NCI-H2227 (cell line): ENCODE measurements around the gene MIS18A.
"Not testable (repeated sequence)": the region's sequence is repeated elsewhere in the genome, so short reads cannot be mapped to it uniquely, and the experiment has no call there.

Experiments used
- DNase-seq: peaks from one replicate; lab custom pipeline; 2025; ENCODE audit not compliant: unreplicated experiment; lab: John Stamatoyannopoulos, UW

Gene MIS18A

GRCh38 chr21:32278518-32279376 lies at the start of gene MIS18A:
Gene MIS18A, minus strand, starts transcription at chr21:32279049. Its CDS starts 35 bp downstream, at chr21:32279014.
- peak; percentile 99 for DNase-seq

GRCh38 chr21:32328595-32328994 lies 49.7 kb upstream of the MIS18A start:
- no peak for DNase-seq

- no peak for DNase-seq
Observed at GRCh38 chr21:32325706-32326105, 46.9 kb upstream of the MIS18A start.

GRCh38 chr21:32322676-32323075 lies 43.8 kb upstream of the MIS18A start:
- no peak for DNase-seq

- DNase-seq: no peak
Observed at GRCh38 chr21:32322103-32322502, 43.3 kb upstream of the MIS18A start.

GRCh38 chr21:32321480-32321879 lies 42.6 kb upstream of the MIS18A start:
- no peak for DNase-seq

- DNase-seq: no peak
Observed at GRCh38 chr21:32320726-32321125, 41.9 kb upstream of the MIS18A start.

GRCh38 chr21:32320059-32320458 lies 41.2 kb upstream of the MIS18A start:
- DNase-seq: no peak

GRCh38 chr21:32319012-32319411 lies 40.2 kb upstream of the MIS18A start:
- DNase-seq: no peak

- DNase-seq: no peak
Observed at GRCh38 chr21:32317726-32318125, 38.9 kb upstream of the MIS18A start.

GRCh38 chr21:32316361-32317215 lies 37.7 kb upstream of the MIS18A start:
- DNase-seq: no peak

- DNase-seq: no peak
Observed at GRCh38 chr21:32315511-32316281, 36.8 kb upstream of the MIS18A start.

- DNase-seq: no peak
Observed at GRCh38 chr21:32314806-32315205, 36.0 kb upstream of the MIS18A start.

GRCh38 chr21:32312976-32313375 lies 34.1 kb upstream of the MIS18A start:
- DNase-seq: no peak

GRCh38 chr21:32312326-32312725 lies 33.5 kb upstream of the MIS18A start:
- DNase-seq: no peak

GRCh38 chr21:32311621-32312020 lies 32.8 kb upstream of the MIS18A start:
- no peak for DNase-seq

- not testable (repeated sequence) for DNase-seq
Observed at GRCh38 chr21:32310976-32311375, 32.1 kb upstream of the MIS18A start.

- DNase-seq: no peak
Observed at GRCh38 chr21:32309906-32310460, 31.1 kb upstream of the MIS18A start.

GRCh38 chr21:32308696-32309095 lies 29.8 kb upstream of the MIS18A start:
- no peak for DNase-seq

GRCh38 chr21:32307706-32308105 lies 28.9 kb upstream of the MIS18A start:
- no peak for DNase-seq
